Transverse colon (tissue), 4 donors: Measurements from ENCODE around the gene PACRG. TPM values are rescaled to one million over a fixed set of nuclear protein-coding genes. Genes with fewer than 3 reads are reported as not detected.

Experiments
- DNase-seq: peaks from one replicate; pipeline ENCODE4 v3.0.0-alpha.2; 2019
- H3K27ac ChIP-seq, 4 donors: fragments of 200-600 bp; sonication (generic); 2 replicates each; pipeline ENCODE4 v1.5.1; 2016 to 2018; ENCODE audit warnings: inconsistent platforms in 4 of 4
- H3K27me3 ChIP-seq: fragments of 200-600 bp; sonication (generic); 2 replicates; pipeline ENCODE4 v1.5.1; 2017; ENCODE audit warnings: inconsistent platforms
- H3K36me3 ChIP-seq, 4 donors: fragments of 200-600 bp; sonication (generic); 2 replicates each; pipeline ENCODE4 v1.5.1; 2017 to 2019; ENCODE audit warnings: inconsistent platforms in 4 of 4
- H3K4me1 ChIP-seq, 4 donors: fragments of 200-600 bp; sonication (generic); 2 replicates each; pipeline ENCODE4 v1.5.1; 2017 to 2020; ENCODE audit warnings: inconsistent platforms in 4 of 4
- H3K4me3 ChIP-seq, 4 donors: fragments of 200-600 bp; sonication (generic); 1 replicate in 1 of 4; 2 replicates in 3 of 4; pipeline versions ENCODE4 v1.5.1 to v1.6.1; 2017 to 2019; ENCODE audit warnings: inconsistent platforms in 4 of 4
- H3K9me3 ChIP-seq, 2 donors: fragments of 200-600 bp; sonication (generic); 2 replicates each; pipeline ENCODE4 v1.5.1; 2017 to 2019; ENCODE audit warnings: inconsistent platforms in 2 of 2
- EP300 ChIP-seq: sonication (generic); formaldehyde crosslinking; IDR thresholded peaks from one replicate; pipeline ENCODE4 v1.6.1; 2017; ENCODE audit warnings: antibody characterized with exemption, low read depth
- POLR2A ChIP-seq: fragments of 450-650 bp; IDR thresholded peaks from one replicate; pipeline ENCODE4 v1.6.1; 2016; ENCODE audit warnings: antibody characterized with exemption, mild to moderate bottlenecking, moderate library complexity
- POLR2AphosphoS5 ChIP-seq, 3 donors: sonication (generic); formaldehyde crosslinking; IDR thresholded peaks; one replicate each; pipeline ENCODE4 v1.6.1; 2016; ENCODE audit warnings: antibody characterized with exemption in 3 of 3
- WGBS, 2 donors: methylation state at CpG; one replicate each; pipeline ENCODE4 v1.1.5; 2018; ENCODE audit warnings: low coverage in 1 of 2; 5-methylcytosine and 5-hydroxymethylcytosine counted together
- in situ Hi-C, 4 donors: fragments of 200-750 bp; cut with MboI; loops; one replicate each; pipeline versions ENCODE4 v1.15.0 to v1.15.1; 2017; ENCODE audit warnings: low sequenced_read_pairs in 3 of 4, low pct_ligation_motif_present in 1 of 4, low pct_unique_long_range_greater_than_20kb in 1 of 4
- intact Hi-C: fragments of 100-400 bp; cut with DNase I; formaldehyde crosslinking; loops from one replicate; pipeline ENCODE4 v1.15.1; 2023; ENCODE audit warnings: low total_unique reads
- total RNA-seq, 4 donors: library from RNA; depleted of rRNA; stranded (reverse); fragments of >200 nt; gene quantifications; one replicate each; pipeline ENCODE4 v1.1.0, GENCODE V29; 2016
- TF ChIP-seq, protein P1 (sequence below), 5 experiments: fragments of 200-600 bp in 3 of 5; fragments of 450-650 bp in 2 of 5; sonication (generic) in 3 of 5; IDR thresholded peaks; 1 replicate in 2 of 5; 2 replicates in 3 of 5; pipeline ENCODE4 v1.5.1; 2016 to 2017; ENCODE audit warnings: antibody characterized with exemption in 5 of 5, inconsistent platforms in 3 of 5, mild to moderate bottlenecking in 2 of 5, moderate library complexity in 1 of 5

The PACRG gene
- total RNA-seq, 4 donors from 2014 or later: 1.2 to 13.8 (median 1.4) TPM; not detected in 1

DNA sequence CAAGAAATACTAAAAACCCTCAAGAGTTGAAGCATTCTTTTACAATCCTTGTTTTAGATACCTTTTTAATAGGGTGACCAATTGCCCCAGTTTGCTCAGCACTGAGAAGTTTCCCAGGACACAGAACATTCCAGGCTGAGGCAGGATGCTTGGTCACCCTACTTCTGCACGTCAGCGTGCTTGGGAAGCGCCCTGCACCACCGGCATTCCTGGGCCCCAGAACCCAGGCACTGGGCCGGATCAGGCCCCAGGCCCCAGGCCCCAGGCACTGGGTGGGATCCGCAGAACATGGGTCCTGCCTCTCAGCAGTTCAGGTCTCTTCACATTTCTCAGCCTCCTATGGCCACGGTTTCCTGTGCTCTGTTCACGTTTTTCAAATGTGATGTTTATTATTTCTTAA lies 472.9 kb downstream of the PACRG start:
- intact Hi-C loops: no loop called here
- in situ Hi-C loops: no loop called here
- TF ChIP-seq POLR2A (no peak), EP300 (no peak), POLR2AphosphoS5 (IDR thresholded peaks at IDR 0.05) (no peak)
- TF ChIP-seq, protein P1, sequence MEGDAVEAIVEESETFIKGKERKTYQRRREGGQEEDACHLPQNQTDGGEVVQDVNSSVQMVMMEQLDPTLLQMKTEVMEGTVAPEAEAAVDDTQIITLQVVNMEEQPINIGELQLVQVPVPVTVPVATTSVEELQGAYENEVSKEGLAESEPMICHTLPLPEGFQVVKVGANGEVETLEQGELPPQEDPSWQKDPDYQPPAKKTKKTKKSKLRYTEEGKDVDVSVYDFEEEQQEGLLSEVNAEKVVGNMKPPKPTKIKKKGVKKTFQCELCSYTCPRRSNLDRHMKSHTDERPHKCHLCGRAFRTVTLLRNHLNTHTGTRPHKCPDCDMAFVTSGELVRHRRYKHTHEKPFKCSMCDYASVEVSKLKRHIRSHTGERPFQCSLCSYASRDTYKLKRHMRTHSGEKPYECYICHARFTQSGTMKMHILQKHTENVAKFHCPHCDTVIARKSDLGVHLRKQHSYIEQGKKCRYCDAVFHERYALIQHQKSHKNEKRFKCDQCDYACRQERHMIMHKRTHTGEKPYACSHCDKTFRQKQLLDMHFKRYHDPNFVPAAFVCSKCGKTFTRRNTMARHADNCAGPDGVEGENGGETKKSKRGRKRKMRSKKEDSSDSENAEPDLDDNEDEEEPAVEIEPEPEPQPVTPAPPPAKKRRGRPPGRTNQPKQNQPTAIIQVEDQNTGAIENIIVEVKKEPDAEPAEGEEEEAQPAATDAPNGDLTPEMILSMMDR (IDR thresholded peaks at IDR 0.05): no peak
- no peaks in the 10 kb centered on the region for H3K9me3 ChIP-seq
- DNase-seq: no peak
- H3K4me3 ChIP-seq: no peak overlapping the region
- WGBS, 2 donors: 78% methylated on average over 8 of the region's 8 CpGs; no CpG with 5 or more reads in 1 of the 2 donors
- no peaks in the 10 kb centered on the region for H3K36me3 ChIP-seq
- no peak overlapping the region for H3K27ac ChIP-seq
- no peaks in the 10 kb centered on the region for H3K27me3 ChIP-seq
- H3K4me1 ChIP-seq: no peaks in the 10 kb centered on the region

DNA sequence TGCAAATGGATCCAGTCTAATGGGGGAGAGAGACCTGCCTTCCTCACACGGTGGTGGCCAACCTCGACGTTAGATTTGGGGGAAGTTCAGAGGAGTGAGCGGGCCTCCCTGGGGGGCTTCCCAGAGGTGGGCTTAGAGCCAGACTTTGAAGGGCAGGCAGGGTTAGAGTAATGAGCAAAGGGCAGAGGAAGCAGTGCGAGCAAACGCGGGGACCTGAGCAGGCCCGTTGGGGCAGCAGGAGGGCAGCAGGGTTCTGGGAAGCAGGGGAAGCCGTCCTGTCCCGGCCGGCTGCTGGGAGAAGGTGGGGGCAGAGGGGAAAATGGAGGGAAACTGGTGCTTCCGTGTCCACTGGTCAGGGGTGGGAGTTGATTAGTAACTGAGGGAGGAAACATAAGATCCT lies 474.1 kb downstream of the PACRG start:
- no peak for TF ChIP-seq EP300
- no peak for TF ChIP-seq POLR2A
- TF ChIP-seq, protein P1 (IDR thresholded peaks at IDR 0.05): no peak
- TF ChIP-seq POLR2AphosphoS5 (IDR thresholded peaks at IDR 0.05): no peak
- Histone ChIP-seq H3K27ac (no peak overlapping the region), H3K27me3 (no peaks in the 10 kb centered on the region), H3K9me3 (no peaks in the 10 kb centered on the region), H3K36me3 (no peaks in the 10 kb centered on the region), H3K4me1 (no peaks in the 10 kb centered on the region), H3K4me3 (no peak overlapping the region)
- DNase-seq: no peak
- WGBS, 2 donors: 81 to 83% methylated on average over 3 to 12 of the region's 12 CpGs
- in situ Hi-C loops: no loop called here
- intact Hi-C loops: no loop called here

DNA sequence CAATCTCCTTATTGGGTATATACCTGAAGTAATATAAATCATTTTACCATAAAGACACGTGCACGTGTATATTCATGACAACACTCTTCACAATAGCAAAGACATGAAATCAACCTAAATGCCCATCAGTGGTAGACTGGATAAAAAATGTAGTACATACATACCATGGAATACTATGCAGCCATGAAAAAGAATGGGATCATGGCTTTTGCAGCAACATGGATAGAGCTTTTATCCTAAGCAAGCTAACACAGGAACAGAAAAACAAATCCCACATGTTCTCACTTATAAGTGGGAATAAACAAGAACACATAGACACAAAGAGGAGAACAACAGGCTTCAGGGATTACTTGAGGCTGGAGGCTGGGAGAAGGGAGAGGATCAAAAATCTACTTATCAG lies 478.4 kb downstream of the PACRG start:
- intact Hi-C loops (no loop called here), in situ Hi-C loops (no loop called here)
- Histone ChIP-seq H3K9me3 (no peaks in the 10 kb centered on the region), H3K4me1 (no peaks in the 10 kb centered on the region), H3K4me3 (no peak overlapping the region), H3K27me3 (no peaks in the 10 kb centered on the region), H3K27ac (no peak overlapping the region), H3K36me3 (no peaks in the 10 kb centered on the region)
- no peak for DNase-seq
- TF ChIP-seq POLR2A (no peak), EP300 (no peak)
- WGBS, 2 donors: 94 to 97% methylated on average over 2 of the region's 2 CpGs

DNA sequence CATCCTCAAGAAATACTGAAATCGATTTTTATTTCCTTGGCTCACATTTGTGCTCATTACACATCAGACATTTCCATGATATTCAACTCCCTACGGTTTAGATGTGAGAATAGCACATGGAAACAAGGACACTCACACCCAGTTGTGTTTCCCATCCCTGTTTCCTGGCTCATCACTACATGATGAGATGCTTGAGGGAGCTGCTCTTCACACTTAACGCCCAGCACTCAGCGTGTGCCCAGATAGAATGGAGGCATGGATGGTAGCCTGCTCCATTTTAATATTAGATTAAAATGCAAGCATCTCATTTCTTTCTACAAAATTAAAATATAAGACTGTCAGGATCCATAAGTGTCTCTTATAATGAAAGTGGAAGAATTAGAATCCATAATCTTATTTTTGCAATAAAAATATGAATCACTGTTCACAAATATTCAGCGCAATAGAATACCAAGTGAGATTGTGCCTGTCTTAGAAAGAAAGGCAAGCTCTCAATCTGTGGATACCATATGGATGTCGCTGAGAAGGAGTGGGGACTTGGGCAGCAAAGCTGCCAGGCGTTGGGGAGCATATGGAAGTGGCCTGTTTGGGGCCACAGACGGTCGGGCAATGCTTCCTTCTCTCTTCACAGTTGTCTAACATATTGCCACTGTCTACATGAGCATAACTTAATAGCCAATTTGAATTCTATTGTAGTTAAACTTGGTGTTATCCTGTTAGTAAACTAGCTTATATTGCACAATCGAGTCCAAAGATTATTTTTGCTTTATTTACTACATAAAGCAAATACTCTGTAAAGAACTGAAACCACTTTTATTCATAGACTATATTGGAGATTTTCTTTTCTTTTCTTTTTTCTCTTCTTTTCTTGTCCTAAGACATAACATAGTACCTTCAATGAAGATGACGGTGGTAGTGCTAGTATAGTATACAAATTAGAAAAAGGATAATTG lies 479.9 kb downstream of the PACRG start:
- no peaks in the 10 kb centered on the region for H3K4me1 ChIP-seq
- intact Hi-C loops: no loop called here
- TF ChIP-seq POLR2AphosphoS5 (IDR thresholded peaks at IDR 0.05): no peak
- no peak for TF ChIP-seq EP300
- no peak for TF ChIP-seq POLR2A
- TF ChIP-seq, protein P1 (IDR thresholded peaks at IDR 0.05): no peak
- H3K27ac ChIP-seq: no peak overlapping the region
- in situ Hi-C loops: no loop called here
- DNase-seq: no peak
- 78 to 87% methylated on average over 11 of the region's 11 CpGs for WGBS, 2 donors
- no peaks in the 10 kb centered on the region for H3K9me3 ChIP-seq
- no peaks in the 10 kb centered on the region for H3K27me3 ChIP-seq
- H3K36me3 ChIP-seq: no peaks in the 10 kb centered on the region
- H3K4me3 ChIP-seq: no peak overlapping the region
